Right lobe of liver (tissue), 6 donors: ENCODE data around the gene SMIM36. TPM values are rescaled to one million over a fixed set of nuclear protein-coding genes. Genes with fewer than 3 reads are reported as not detected.

Source experiments
- ATAC-seq, 4 donors: fragments of 200-7000 bp; cut with Tn5 transposase; one replicate each; pipeline ENCODE4 v1.9.1; 2020; ENCODE audit warnings: mild to moderate bottlenecking in 4 of 4, moderate library complexity in 4 of 4
- DNase-seq, 3 donors: peaks; one replicate each; pipeline ENCODE4 v3.0.0-alpha.2; 2020
- H3K27ac ChIP-seq, 3 donors: fragments of 200-600 bp; one replicate each; pipeline ENCODE4 v1.8.0; 2022
- H3K27me3 ChIP-seq, 2 donors: fragments of 200-600 bp; one replicate each; pipeline ENCODE4 v1.8.0; 2022
- H3K36me3 ChIP-seq, 4 donors: fragments of 200-600 bp; sonication (generic) in 1 of 4; one replicate each; pipeline versions ENCODE4 v1.5.1 to v1.8.0; 2017 to 2022; ENCODE audit warnings: control low read depth in 1 of 4
- H3K4me1 ChIP-seq, 4 donors: fragments of 200-600 bp; sonication (generic) in 1 of 4; one replicate each; pipeline versions ENCODE4 v1.5.1 to v1.8.0; 2017 to 2022; ENCODE audit warnings: control low read depth in 1 of 4
- H3K4me3 ChIP-seq, 3 donors: fragments of 200-600 bp; one replicate each; pipeline ENCODE4 v1.8.0; 2022
- H3K9me3 ChIP-seq, 4 donors: fragments of 200-600 bp; sonication (generic) in 1 of 4; one replicate each; pipeline versions ENCODE4 v1.5.1 to v1.8.0; 2017 to 2022; ENCODE audit warnings: control low read depth in 1 of 4
- CTCF ChIP-seq, 4 donors: fragments of 200-600 bp in 3 of 4; fragments of 450-650 bp in 1 of 4; IDR thresholded peaks; one replicate each; pipeline versions ENCODE4 v1.5.1 to v1.8.0; 2016 to 2022; ENCODE audit warnings: antibody characterized with exemption in 4 of 4, mild to moderate bottlenecking in 2 of 4
- POLR2A ChIP-seq: fragments of 450-650 bp; IDR thresholded peaks from one replicate; pipeline ENCODE4 v1.6.1; 2017; ENCODE audit warnings: antibody characterized with exemption, mild to moderate bottlenecking
- WGBS: methylation state at CpG from one replicate; pipeline ENCODE4 v1.1.6; 2018; ENCODE audit warnings: low coverage, low lambda C conversion rate; ENCODE audit not compliant: insufficient coverage; ENCODE audit errors: missing lambda C conversion rate; 5-methylcytosine and 5-hydroxymethylcytosine counted together
- intact Hi-C, 2 donors: fragments of 100-400 bp; cut with DNase I; formaldehyde crosslinking; loops; one replicate each; pipeline versions ENCODE4 v1.11.2 to v1.14.1; 2022
- total RNA-seq, 6 experiments: library from RNA; depleted of rRNA in 2 of 6; stranded (reverse); fragments of >200 nt in 2 of 6; fragmentation: NEBNext Ultra II Directional in 3 of 6; extraction: Animal tissue kit (Norgen Biotek cat#: 25700) in 3 of 6; gene quantifications; one replicate each; pipeline versions ENCODE4 v1.1.0 to v1.2.4, GENCODE V29; 2016 to 2023
- donor health status: DM: no; HTN: yes; CAD: no.
- donor health status: DM: no; HTN: no; CAD: no.
- donor health status: DM: no; HTN: no; CAD: no.
- donor health status: DM: no; HTN: yes; CAD: no.
- donor health status: DM: no; HTN: yes; CAD: no.

Gene SMIM36
- total RNA-seq, 6 experiments from 2014 or later: not detected

DNA sequence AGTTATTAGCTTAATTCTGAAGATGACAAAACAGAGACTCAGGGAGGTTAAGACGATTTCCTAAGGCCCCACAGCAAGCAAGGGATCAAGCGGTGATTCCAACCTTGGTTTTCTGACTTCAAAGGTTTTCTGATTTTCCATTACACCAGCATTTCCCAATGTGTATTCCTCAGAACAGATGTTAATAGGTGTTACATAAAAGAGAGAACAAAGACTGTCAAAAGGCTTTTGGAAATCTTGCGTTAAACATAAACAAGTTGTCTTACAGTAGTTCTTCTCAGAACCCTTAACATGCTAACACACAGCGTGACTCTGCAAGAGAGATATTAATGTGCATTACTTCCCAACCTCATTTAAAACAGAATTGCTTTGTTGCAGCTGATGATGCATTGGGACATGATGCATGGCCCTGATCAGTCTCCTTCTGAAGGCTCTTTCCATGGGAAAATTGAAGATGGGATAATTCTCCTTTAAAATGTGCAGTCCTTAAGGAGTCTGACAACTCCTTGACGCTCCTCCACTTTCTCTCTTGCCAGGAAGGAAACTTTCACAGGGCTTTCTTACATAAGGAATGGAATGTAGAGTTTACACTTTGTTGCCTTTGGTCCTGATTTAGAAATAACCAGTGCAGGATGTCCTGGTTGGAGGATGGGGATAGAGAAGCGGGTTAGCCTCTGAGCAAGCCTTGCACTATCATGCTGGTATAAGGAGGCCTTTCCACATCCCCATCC is 68.1 kb downstream of the SMIM36 start:
- Histone ChIP-seq H3K4me1 (peaks cover 0 to 19% (median 9%) of the 10 kb centered on the region in 4 donors), H3K4me3 (no peak overlapping the region), H3K9me3 (no peaks in the 10 kb centered on the region), H3K27me3 (no peaks in the 10 kb centered on the region), H3K27ac (no peak overlapping the region), H3K36me3 (no peaks in the 10 kb centered on the region)
- ATAC-seq: no peak
- no peak for DNase-seq
- intact Hi-C loops: no loop called here
- TF ChIP-seq POLR2A (no peak), CTCF (IDR thresholded peaks at IDR 0.05) (no peak)
- WGBS: 84% methylated on average over 4 of the region's 6 CpGs

DNA sequence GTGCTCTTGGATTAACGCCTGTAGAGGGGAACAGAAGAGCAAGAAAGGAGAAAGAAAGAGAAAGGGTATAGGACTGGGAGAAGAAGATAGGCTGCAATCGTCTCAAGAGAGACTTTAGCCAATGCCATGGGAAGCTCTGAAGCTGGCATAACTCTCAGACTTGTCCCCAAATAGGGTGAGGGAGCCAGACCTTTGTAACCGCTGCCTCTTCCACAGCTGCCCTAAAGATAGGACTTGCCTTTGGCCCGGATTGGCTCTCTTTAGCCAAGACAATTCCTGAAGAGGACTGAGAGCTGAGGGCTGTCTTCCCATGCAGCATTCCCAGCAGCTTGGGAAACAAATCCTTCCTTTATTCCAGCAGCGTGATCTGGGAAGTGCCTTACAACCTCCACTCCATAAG is 68.8 kb downstream of the SMIM36 start:
- Histone ChIP-seq H3K27me3 (no peaks in the 10 kb centered on the region), H3K4me1 (peaks cover 0 to 19% (median 9%) of the 10 kb centered on the region in 4 donors), H3K4me3 (no peak overlapping the region), H3K27ac (no peak overlapping the region), H3K36me3 (no peaks in the 10 kb centered on the region), H3K9me3 (no peaks in the 10 kb centered on the region)
- WGBS: 92% methylated on average over 2 of the region's 5 CpGs
- ATAC-seq (no peak), DNase-seq (no peak)
- TF ChIP-seq POLR2A (no peak), CTCF (IDR thresholded peaks at IDR 0.05) (no peak)
- intact Hi-C loops: no loop called here

DNA sequence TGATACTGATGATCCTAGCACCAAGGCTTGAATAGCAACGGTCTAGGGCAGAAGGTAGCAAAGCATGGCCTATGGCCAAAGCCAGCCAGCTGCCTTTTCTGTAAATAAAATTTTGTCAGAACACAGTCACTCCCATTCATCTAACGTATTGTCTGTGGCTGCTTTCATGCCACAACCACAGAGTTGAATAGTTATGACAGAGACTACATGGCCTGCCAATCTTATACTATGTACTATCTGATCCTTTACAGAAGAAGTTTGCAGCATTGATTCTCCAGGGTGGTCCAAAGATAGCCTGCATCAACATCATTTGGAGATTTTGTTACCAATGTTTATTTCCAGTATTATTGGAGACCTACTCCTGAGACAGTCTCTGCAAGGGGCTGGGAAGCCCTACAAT is 69.7 kb downstream of the SMIM36 start:
- Histone ChIP-seq H3K36me3 (no peaks in the 10 kb centered on the region), H3K27ac (no peak overlapping the region), H3K4me3 (no peak overlapping the region), H3K4me1 (peaks cover 0 to 19% (median 7%) of the 10 kb centered on the region in 4 donors), H3K27me3 (no peaks in the 10 kb centered on the region), H3K9me3 (no peaks in the 10 kb centered on the region)
- ATAC-seq: no peak
- TF ChIP-seq CTCF (IDR thresholded peaks at IDR 0.05): no peak
- TF ChIP-seq POLR2A: no peak
- DNase-seq: no peak
- 37% methylated on average over 2 of the region's 2 CpGs for WGBS
- intact Hi-C loops: no loop called here

DNA sequence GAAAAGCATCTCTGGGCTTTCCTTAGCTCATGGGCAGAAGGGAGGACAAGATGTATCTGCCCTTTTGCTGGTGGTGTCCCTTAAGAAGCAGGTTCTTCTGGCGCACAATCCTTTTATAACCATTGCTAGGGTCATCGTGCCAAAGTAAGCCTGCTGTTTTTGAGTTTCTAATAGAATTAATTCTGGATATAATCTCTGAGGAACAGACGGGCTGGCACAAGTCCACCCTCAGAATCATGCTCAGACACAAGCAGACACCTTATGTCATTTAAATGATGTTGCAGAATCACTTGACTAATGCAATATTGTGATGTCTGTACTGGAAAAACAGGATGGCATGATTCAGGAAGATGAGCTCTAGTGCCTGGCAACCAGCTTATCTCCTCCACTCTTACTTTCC is 70.9 kb downstream of the SMIM36 start:
- ATAC-seq (no peak), DNase-seq (no peak)
- H3K9me3 ChIP-seq: no peaks in the 10 kb centered on the region
- H3K27ac ChIP-seq: no peak overlapping the region
- TF ChIP-seq POLR2A (no peak), CTCF (IDR thresholded peaks at IDR 0.05) (no peak)
- intact Hi-C loops: no loop called here
- no peak overlapping the region for H3K4me3 ChIP-seq
- no peaks in the 10 kb centered on the region for H3K36me3 ChIP-seq
- peaks cover 0 to 10% (median 2%) of the 10 kb centered on the region in 4 donors for H3K4me1 ChIP-seq
- no peaks in the 10 kb centered on the region for H3K27me3 ChIP-seq
- 56% methylated on average over 3 of the region's 3 CpGs for WGBS
